Thoracic aorta (tissue), 2 donors: ENCODE results near the gene C11orf65. TPM values are rescaled to one million over a fixed set of nuclear protein-coding genes. Genes with fewer than 3 reads are reported as not detected.

Source experiments
- ATAC-seq: fragments of 150-250 bp; one replicate; pipeline ENCODE4 v1.8.0; 2017; ENCODE audit warnings: low read depth; ENCODE audit not compliant: insufficient number of reproducible peaks, low FRiP score
- DNase-seq: peaks from one replicate; pipeline ENCODE4 v3.0.0-alpha.2; 2020; ENCODE audit warnings: low spot score
- H3K27ac ChIP-seq, 2 donors: fragments of 200-600 bp; sonication (generic); 1 replicate in 1 of 2; 2 replicates in 1 of 2; pipeline ENCODE4 v1.5.1; 2016; ENCODE audit warnings: mild to moderate bottlenecking in 2 of 2, moderate library complexity in 2 of 2
- H3K27me3 ChIP-seq: fragments of 200-600 bp; sonication (generic); replicated peaks from 2 replicates; pipeline ENCODE4 v1.6.0; 2016; ENCODE audit warnings: mild to moderate bottlenecking; ENCODE audit not compliant: insufficient read depth
- H3K36me3 ChIP-seq: fragments of 200-600 bp; sonication (generic); one replicate; pipeline ENCODE4 v1.5.1; 2016
- H3K4me1 ChIP-seq, 2 donors: fragments of 200-600 bp; sonication (generic); 1 replicate in 1 of 2; 2 replicates in 1 of 2; pipeline versions ENCODE4 v1.5.1 to v1.6.0; 2016; ENCODE audit warnings: low read depth in 2 of 2, mild to moderate bottlenecking in 1 of 2; ENCODE audit not compliant: control insufficient read depth in 1 of 2
- H3K4me3 ChIP-seq: fragments of 200-600 bp; sonication (generic); 2 replicates; pipeline ENCODE4 v1.5.1; 2016; ENCODE audit warnings: mild to moderate bottlenecking
- H3K9me3 ChIP-seq: fragments of 200-600 bp; sonication (generic); 2 replicates; pipeline ENCODE4 v1.5.1; 2016
- total RNA-seq, 2 donors: library from RNA; depleted of rRNA; stranded (reverse); fragments of >200 nt; gene quantifications; one replicate each; pipeline versions ENCODE4 v1.1.0 to v1.2.3, GENCODE V29; 2016
- TF ChIP-seq, protein P1 (sequence below): fragments of 200-600 bp; sonication (generic); IDR thresholded peaks from one replicate; pipeline ENCODE4 v1.5.1; 2019; ENCODE audit warnings: antibody characterized with exemption

Gene C11orf65
- total RNA-seq, 2 donors from 2014 or later, result not detected

DNA sequence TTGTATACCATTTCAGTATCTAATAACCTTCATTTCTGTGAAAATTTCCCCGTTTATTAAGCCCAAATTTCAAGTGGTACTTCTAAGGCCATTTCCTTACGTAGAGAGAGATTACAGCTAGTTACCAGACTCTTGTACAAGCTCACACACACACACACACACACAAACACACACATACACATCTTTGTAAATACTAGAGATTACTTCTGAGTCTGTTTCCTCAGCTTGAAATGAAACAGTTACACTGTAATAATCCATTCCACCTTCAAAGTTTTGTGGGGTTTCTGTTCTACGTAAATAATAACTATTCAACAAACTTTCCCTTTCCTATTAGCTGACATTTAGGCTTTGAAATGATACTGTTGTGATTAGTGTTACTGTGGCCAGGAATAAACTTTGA is 24.6 kb upstream of the C11orf65 start:
- Histone ChIP-seq H3K27me3 (no peaks in the 10 kb centered on the region), H3K4me3 (no peak overlapping the region), H3K9me3 (no peaks in the 10 kb centered on the region), H3K4me1 (peaks cover 0 to 18% of the 10 kb centered on the region in 2 donors), H3K27ac (no peak overlapping the region), H3K36me3 (peaks cover 6% of the 10 kb centered on the region)
- DNase-seq, result no peak
- TF ChIP-seq, protein P1, sequence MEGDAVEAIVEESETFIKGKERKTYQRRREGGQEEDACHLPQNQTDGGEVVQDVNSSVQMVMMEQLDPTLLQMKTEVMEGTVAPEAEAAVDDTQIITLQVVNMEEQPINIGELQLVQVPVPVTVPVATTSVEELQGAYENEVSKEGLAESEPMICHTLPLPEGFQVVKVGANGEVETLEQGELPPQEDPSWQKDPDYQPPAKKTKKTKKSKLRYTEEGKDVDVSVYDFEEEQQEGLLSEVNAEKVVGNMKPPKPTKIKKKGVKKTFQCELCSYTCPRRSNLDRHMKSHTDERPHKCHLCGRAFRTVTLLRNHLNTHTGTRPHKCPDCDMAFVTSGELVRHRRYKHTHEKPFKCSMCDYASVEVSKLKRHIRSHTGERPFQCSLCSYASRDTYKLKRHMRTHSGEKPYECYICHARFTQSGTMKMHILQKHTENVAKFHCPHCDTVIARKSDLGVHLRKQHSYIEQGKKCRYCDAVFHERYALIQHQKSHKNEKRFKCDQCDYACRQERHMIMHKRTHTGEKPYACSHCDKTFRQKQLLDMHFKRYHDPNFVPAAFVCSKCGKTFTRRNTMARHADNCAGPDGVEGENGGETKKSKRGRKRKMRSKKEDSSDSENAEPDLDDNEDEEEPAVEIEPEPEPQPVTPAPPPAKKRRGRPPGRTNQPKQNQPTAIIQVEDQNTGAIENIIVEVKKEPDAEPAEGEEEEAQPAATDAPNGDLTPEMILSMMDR, result no peak
- ATAC-seq, result no peak

DNA sequence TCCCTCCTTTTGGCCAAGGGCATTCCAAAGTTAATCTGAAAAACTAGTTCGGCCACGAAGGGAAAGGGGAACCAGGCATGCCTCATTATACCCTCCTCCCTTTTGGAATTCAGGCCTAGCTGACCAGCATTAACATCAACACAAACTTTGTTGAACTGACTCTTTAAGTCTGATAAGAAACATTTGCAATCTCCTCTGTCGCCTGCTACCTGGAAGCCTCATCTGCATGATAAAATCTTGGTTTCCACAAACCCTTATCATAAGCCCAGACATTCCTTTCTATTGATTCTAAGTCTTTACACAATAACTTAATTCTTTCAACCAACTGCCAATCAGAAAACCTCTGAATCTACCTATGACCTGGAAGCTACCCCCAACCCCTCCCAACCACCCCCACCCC is 19.5 kb upstream of the C11orf65 start:
- DNase-seq, result no peak
- TF ChIP-seq, protein P1, result no peak
- Histone ChIP-seq H3K4me3 (no peak overlapping the region), H3K36me3 (peaks cover 23% of the 10 kb centered on the region), H3K27ac (no peak overlapping the region), H3K4me1 (no peaks in the 10 kb centered on the region), H3K9me3 (no peaks in the 10 kb centered on the region), H3K27me3 (no peaks in the 10 kb centered on the region)
- ATAC-seq, result no peak

DNA sequence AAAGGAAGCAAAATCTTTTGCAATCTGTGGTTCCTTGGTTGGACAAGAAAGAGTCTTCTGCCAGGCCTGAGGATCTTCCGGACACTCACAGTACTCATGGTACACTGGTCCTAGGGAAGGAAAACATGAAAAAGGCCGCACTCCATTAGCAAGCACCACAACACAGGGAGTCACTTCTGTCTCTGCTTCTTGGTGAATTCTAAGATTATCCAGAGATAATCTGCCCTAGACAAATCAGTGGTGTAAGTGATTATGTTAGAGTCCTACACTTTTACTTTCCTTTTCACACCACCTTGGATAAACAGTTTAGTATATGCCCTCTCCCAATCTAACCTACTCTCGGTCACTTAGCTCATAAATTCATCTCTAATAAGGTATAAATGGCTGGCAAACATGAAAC is 19.0 kb upstream of the C11orf65 start:
- H3K27me3 ChIP-seq, result no peaks in the 10 kb centered on the region
- no peak for DNase-seq
- no peaks in the 10 kb centered on the region for H3K9me3 ChIP-seq
- TF ChIP-seq, protein P1, result no peak
- H3K36me3 ChIP-seq, result peaks cover 28% of the 10 kb centered on the region
- H3K4me1 ChIP-seq, result no peaks in the 10 kb centered on the region
- no peak for ATAC-seq
- H3K27ac ChIP-seq, result no peak overlapping the region
- H3K4me3 ChIP-seq, result no peak overlapping the region

DNA sequence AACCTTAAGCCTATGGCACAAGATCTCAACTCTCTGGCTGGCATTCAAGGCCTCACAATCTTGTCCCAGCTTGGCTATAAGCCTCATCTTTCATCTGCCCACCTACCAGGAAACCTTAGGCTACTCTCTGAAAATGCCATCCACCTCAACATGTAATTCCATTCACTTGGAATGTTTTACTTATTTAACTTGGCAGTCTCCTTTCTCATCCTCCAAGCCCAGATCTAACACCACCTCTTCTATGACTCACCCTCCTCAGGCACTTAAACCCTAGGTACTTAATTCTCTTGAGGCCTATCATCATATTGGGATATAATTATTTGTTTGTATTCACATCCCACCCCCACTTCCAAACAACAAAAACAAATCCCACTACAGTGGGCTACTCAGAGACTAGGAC is 15.8 kb upstream of the C11orf65 start:
- no peak overlapping the region for H3K4me3 ChIP-seq
- H3K4me1 ChIP-seq, result no peaks in the 10 kb centered on the region
- peaks cover 30% of the 10 kb centered on the region for H3K36me3 ChIP-seq
- H3K9me3 ChIP-seq, result no peaks in the 10 kb centered on the region
- no peak for ATAC-seq
- no peak overlapping the region for H3K27ac ChIP-seq
- no peak for DNase-seq
- H3K27me3 ChIP-seq, result no peaks in the 10 kb centered on the region
- TF ChIP-seq, protein P1, result no peak

DNA sequence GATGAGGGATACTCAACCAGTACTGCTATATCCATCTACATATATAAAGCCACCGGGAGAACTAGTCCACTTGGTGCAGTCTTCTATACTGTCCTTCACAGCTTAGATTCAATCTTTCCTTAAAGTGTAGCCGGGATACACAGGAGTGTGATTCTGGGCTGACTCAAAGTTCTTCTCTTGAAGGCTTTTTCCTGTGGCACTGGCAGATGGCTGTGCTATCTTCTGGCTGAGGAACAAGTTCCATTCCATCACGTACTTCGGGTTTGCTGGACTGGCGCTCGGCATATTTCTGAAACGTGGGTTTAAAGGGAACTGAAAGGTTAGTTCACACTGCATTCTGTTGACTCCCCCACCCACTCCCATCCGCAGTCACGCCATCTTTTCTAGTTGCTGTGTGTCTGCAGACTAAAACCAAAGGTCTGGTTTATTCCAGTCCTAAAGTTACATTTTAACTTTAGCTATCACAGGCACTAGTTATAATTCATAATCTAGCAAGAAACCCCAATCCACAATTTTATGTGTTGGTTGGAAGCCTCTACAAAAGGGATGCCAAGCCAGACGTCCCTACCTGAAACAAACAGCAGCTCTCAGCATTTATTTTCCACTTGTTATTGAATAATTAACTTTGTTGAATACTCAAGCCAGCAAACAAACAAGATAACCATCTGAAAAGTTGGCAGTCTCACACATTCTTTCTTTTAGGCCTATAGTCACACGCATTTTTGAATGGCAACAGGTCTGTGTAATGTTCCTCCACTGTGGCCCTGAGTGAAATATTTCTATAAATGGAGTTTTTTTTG is 7.5 kb upstream of the C11orf65 start:
- TF ChIP-seq, protein P1, result no peak
- Histone ChIP-seq H3K27ac (no peak overlapping the region), H3K36me3 (peaks cover 20% of the 10 kb centered on the region), H3K27me3 (no peaks in the 10 kb centered on the region), H3K4me1 (no peaks in the 10 kb centered on the region), H3K9me3 (no peaks in the 10 kb centered on the region), H3K4me3 (no peak overlapping the region)
- no peak for DNase-seq
- no peak for ATAC-seq
